ENCODE measurements around the gene MVB12B.

- TF ChIP-seq TAF1 (IDR thresholded peaks at IDR 0.05; ENCODE audit: low read depth) (no peak), RAD21 (IDR thresholded peaks at IDR 0.05; ENCODE audit: low read depth) (no peak), ZBTB7A (IDR thresholded peaks at IDR 0.05; ENCODE audit: low read depth) (no peak), TCF12 (IDR thresholded peaks at IDR 0.05; ENCODE audit: low read depth) (no peak), MAX (IDR thresholded peaks at IDR 0.05) (no peak), YY1 (IDR thresholded peaks at IDR 0.05; ENCODE audit: low read depth) (no peak)
Measured at GRCh38 chr9:126438741-126439401, 112.2 kb downstream of the MVB12B start.

All from Ishikawa (cell line).